Upper lobe of right lung (tissue), 1 donor: ENCODE data around the gene SEPHS2. TPM values are rescaled to one million over a fixed set of nuclear protein-coding genes. Genes with fewer than 3 reads are reported as not detected.
"Not testable (repeated sequence)": the region's sequence is repeated elsewhere in the genome, so short reads cannot be mapped to it uniquely, and the experiment has no call there.

ENCODE experiments used
- ATAC-seq: fragments of 200-7000 bp; cut with Tn5 transposase; one replicate; pipeline ENCODE4 v1.9.1; 2020; ENCODE audit warnings: mild to moderate bottlenecking, moderate library complexity
- DNase-seq: peaks from one replicate; pipeline ENCODE4 v3.0.0-alpha.2; 2020
- H3K27ac ChIP-seq: fragments of 200-600 bp; one replicate; pipeline ENCODE4 v1.8.0; 2022
- H3K27me3 ChIP-seq: fragments of 200-600 bp; one replicate; pipeline ENCODE4 v1.8.0; 2022; ENCODE audit warnings: mild to moderate bottlenecking
- H3K36me3 ChIP-seq: fragments of 200-600 bp; one replicate; pipeline ENCODE4 v1.8.0; 2022
- H3K4me1 ChIP-seq: fragments of 200-600 bp; one replicate; pipeline ENCODE4 v1.8.0; 2022
- H3K4me3 ChIP-seq: fragments of 200-600 bp; one replicate; pipeline ENCODE4 v1.8.0; 2022; ENCODE audit warnings: mild to moderate bottlenecking
- H3K9me3 ChIP-seq: fragments of 200-600 bp; one replicate; pipeline ENCODE4 v1.8.0; 2022
- intact Hi-C: fragments of 100-400 bp; cut with DNase I; formaldehyde crosslinking; loops from one replicate; pipeline ENCODE4 v1.11.0; 2022
- total RNA-seq: library from RNA; stranded (reverse); fragmentation: NEBNext Ultra II Directional; extraction: Animal tissue kit (Norgen Biotek cat#: 25700); gene quantifications from one replicate; pipeline ENCODE4 v1.2.1, GENCODE V29; 2021
- TF ChIP-seq, protein P1 (sequence below): fragments of 200-600 bp; IDR thresholded peaks from one replicate; pipeline ENCODE4 v1.8.0; 2022; ENCODE audit warnings: antibody characterized with exemption
- donor health status: DM: no; HTN: yes; CAD: no; lungs with severe emphysema.

Gene SEPHS2
- total RNA-seq, 1 donor from 2014 or later: 54.9 TPM

DNA sequence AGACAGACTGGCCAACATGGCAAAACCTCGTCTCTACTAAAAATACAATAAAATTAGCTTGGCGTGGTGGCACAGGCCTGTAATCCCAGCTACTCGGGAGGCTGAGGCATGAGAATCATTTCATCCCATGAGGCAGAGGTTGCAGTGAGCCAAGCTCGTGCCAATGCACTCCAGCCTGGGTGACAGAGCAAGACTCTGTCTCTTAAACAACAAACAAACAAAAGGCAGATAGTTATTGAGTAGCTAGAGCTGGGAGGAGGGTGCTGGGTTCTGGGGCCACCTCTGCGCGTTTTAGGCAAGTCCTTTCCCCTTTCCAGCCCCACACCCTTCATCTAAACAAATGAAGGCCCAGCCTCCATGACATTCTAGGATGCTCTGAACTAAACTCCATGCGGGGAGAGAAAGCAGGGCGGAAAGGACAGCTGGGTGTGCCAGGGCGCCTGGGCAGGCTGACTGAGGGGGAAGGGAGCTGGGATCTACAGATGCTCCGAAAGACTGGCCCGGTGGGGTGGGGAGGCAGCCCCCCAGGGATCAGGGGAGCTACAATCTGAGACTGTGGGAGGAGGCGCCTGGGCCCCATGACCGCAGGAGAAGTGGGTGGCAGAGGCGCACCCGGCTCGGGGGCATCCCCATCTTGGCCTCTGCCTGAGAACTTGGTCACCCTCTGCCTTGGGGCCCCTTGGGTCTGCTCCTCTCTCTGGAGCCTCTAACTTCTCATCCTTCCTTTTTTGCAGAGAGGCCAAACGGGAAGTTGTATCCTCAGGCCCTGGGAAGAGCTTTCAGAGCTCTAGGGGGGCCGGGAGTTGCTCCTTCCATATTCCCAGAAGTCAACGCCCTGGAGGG, 27.8 kb upstream of the SEPHS2 start:
- Histone ChIP-seq H3K36me3 (no peaks in the 10 kb centered on the region), H3K4me1 (peaks cover 7% of the 10 kb centered on the region), H3K4me3 (peak overlapping the region; percentile 45), H3K9me3 (no peaks in the 10 kb centered on the region), H3K27ac (peak overlapping the region; percentile 66), H3K27me3 (peaks cover 9% of the 10 kb centered on the region)
- ATAC-seq: peak; percentile 68
- intact Hi-C loops: no loop called here
- DNase-seq: peak; percentile 67
- TF ChIP-seq, protein P1, sequence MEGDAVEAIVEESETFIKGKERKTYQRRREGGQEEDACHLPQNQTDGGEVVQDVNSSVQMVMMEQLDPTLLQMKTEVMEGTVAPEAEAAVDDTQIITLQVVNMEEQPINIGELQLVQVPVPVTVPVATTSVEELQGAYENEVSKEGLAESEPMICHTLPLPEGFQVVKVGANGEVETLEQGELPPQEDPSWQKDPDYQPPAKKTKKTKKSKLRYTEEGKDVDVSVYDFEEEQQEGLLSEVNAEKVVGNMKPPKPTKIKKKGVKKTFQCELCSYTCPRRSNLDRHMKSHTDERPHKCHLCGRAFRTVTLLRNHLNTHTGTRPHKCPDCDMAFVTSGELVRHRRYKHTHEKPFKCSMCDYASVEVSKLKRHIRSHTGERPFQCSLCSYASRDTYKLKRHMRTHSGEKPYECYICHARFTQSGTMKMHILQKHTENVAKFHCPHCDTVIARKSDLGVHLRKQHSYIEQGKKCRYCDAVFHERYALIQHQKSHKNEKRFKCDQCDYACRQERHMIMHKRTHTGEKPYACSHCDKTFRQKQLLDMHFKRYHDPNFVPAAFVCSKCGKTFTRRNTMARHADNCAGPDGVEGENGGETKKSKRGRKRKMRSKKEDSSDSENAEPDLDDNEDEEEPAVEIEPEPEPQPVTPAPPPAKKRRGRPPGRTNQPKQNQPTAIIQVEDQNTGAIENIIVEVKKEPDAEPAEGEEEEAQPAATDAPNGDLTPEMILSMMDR: no peak

DNA sequence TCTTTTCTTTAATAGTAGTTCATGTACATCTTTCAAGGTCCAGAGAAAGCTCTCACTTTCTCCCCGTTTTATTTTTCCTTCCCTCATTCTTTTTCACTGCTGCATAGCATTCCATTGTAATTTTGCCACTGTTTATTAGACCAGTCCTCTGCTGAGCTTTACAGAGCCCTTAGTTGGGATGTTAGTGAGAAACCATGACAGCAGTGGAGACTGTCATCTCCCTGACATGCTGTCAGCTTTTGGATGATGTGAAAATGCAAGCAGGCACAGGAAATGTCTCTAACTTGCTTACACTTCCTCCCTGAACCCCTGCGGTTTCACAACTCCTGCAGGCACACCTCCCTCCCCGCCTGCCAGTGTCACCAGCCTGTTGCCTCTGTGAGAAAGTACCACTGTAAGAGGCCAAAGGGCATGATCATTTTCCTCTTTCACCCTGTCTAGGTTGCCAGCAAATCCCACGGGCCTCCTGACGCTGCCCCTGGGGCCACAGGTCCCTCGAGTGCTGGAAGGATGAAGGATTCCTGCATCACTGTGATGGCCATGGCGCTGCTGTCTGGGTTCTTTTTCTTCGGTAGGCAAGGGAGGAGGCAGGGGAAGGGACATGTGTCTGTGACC, 26.8 kb upstream of the SEPHS2 start, which contains the start of gene ITGAL:
ITGAL (plus strand) TSS at position 415 of the 615 bp plus-strand sequence; CDS start at position 511, 96 bp downstream.
- no peaks in the 10 kb centered on the region for H3K9me3 ChIP-seq
- DNase-seq (peak; percentile 83), ATAC-seq (peak; percentile 93)
- peak within 1 kb of the TSS; percentile 45 for H3K4me3 ChIP-seq
- TF ChIP-seq, protein P1: no peak
- no peaks in the 10 kb centered on the region for H3K36me3 ChIP-seq
- H3K27ac ChIP-seq: peak within 1 kb of the TSS; percentile 66
- intact Hi-C loops: no loop called here
- peaks cover 9% of the 10 kb centered on the region for H3K27me3 ChIP-seq
- peaks cover 7% of the 10 kb centered on the region for H3K4me1 ChIP-seq

DNA sequence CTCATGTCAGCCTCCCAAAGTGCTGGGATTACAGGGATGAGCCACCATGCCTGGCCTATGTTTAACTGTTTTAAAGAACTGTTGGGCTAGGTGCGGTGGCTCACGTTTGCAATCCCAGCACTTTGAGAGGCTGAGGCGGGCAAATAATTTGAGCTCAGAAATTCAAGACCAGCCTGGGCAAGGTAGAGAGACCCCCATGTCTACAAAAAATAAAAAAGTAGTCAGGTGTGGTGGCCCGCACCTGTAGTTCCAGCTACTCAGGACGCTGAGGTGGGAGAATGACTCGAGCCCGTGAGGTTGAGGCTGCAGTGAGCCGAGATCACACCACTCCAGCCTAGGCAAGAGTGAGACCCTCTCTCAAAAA, 24.9 kb upstream of the SEPHS2 start:
- Histone ChIP-seq H3K4me3 (no peak overlapping the region), H3K36me3 (no peaks in the 10 kb centered on the region), H3K4me1 (peaks cover 7% of the 10 kb centered on the region), H3K27me3 (peaks cover 9% of the 10 kb centered on the region), H3K27ac (peak overlapping the region; percentile 18), H3K9me3 (no peaks in the 10 kb centered on the region)
- ATAC-seq: no peak
- TF ChIP-seq, protein P1: no peak
- no peak for DNase-seq
- intact Hi-C loops: no loop called here

DNA sequence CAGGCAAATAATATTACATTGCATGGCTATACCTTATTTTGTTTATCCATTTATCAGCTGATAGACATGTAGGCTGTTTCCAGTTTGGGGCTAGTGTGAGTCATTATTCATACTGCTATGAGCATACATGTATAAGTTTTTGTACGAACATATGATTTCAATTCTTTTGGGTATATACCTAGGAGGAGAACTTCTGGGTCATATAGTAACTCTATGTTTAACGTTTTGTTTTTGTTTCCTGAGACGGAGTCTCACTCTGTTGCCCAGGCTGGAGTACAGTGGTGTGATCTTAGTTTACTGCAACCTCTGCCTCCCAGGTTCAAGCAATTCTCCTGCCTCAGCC, 24.5 kb upstream of the SEPHS2 start:
- Histone ChIP-seq H3K4me3 (no peak overlapping the region), H3K27me3 (peaks cover 9% of the 10 kb centered on the region), H3K27ac (peak overlapping the region; percentile 18), H3K9me3 (no peaks in the 10 kb centered on the region), H3K4me1 (peaks cover 7% of the 10 kb centered on the region), H3K36me3 (no peaks in the 10 kb centered on the region)
- intact Hi-C loops: no loop called here
- TF ChIP-seq, protein P1: no peak
- ATAC-seq: no peak
- DNase-seq: no peak

DNA sequence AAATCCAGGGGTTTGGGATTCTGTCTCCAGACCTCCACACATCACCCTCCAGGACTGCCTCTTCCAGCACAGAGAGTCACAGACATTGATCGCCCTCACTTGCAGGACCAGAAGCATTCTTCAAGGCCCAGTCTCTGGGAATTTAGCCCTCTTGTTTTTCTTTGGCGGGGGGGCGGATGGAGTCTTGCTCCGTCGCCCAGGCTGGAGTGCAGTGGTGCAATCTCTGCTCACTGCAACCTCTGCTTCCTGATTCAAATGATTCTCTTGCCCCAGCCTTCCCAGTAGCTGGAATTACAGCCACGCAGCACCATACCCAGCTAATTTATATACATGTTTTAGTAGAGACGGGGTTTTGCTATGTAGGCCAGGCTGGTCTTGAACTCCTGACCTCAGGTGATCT, 18.4 kb upstream of the SEPHS2 start:
- no peak for DNase-seq
- H3K9me3 ChIP-seq: no peaks in the 10 kb centered on the region
- intact Hi-C loops: no loop called here
- peak; percentile 24 for ATAC-seq
- TF ChIP-seq, protein P1: no peak
- no peak overlapping the region for H3K27ac ChIP-seq
- H3K27me3 ChIP-seq: no peaks in the 10 kb centered on the region
- no peaks in the 10 kb centered on the region for H3K36me3 ChIP-seq
- H3K4me1 ChIP-seq: peaks cover 2% of the 10 kb centered on the region
- no peak overlapping the region for H3K4me3 ChIP-seq

DNA sequence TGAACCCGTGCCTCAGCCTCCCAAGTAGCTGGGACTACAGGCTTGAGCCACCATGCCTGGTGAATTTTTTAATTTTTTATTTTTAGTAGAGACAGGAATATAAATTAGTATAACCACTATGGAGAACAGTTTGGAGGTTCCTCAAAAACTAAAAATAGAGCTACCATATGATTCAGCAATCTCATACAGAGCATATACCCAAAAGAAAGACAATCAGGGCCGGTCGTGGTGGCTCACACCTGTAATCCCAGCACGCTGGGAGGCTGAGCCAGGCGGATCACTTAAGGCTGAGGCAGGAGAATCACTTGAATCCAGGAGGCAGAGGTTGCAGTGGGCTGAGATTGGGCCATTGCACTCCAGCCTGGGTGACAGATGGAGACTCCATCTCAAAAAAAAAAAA, 15.8 kb upstream of the SEPHS2 start:
- DNase-seq, ATAC-seq, H3K9me3 ChIP-seq, H3K4me1 ChIP-seq, H3K36me3 ChIP-seq, intact Hi-C loops, H3K4me3 ChIP-seq, H3K27me3 ChIP-seq, H3K27ac ChIP-seq: not testable (repeated sequence)
